Activated CD4-positive, alpha-beta T cell treated with anti-CD3 and anti-CD28 coated beads, Interleukin-2, amount 10 ng/mL, durations not matched to agents 7 days and 5 days (primary cell): ENCODE measurements around the gene LRRC3. TPM values are rescaled to one million over a fixed set of nuclear protein-coding genes. Genes with fewer than 3 reads are reported as not detected.
"Not testable (repeated sequence)": the region's sequence is repeated elsewhere in the genome, so short reads cannot be mapped to it uniquely, and the experiment has no call there.

Source experiments
- CTCF ChIA-PET: fragments of 350-600 bp; sonication (Branson Sonifier 250); formaldehyde crosslinking; loops from one replicate; lab custom pipeline; 2021; ENCODE audit warnings: antibody characterized with exemption; lab: Charles Lee
- POLR2A ChIA-PET: fragments of 350-600 bp; sonication (Branson Sonifier 250); formaldehyde crosslinking; loops from one replicate; lab custom pipeline; 2021; ENCODE audit warnings: antibody characterized with exemption; lab: Charles Lee
- DNase-seq: peaks from one replicate; pipeline ENCODE4 v3.0.0-alpha.2; 2020
- H3K27ac Mint-ChIP-seq: one replicate; pipeline ENCODE4 v1.8.0; 2021; ENCODE audit warnings: mild to moderate bottlenecking, moderate library complexity, mixed read lengths
- H3K27me3 Mint-ChIP-seq: one replicate; pipeline ENCODE4 v1.8.0; 2021; ENCODE audit warnings: mixed read lengths
- H3K36me3 Mint-ChIP-seq: one replicate; pipeline ENCODE4 v1.8.0; 2021; ENCODE audit warnings: low read depth, mixed read lengths
- H3K4me1 Mint-ChIP-seq: one replicate; pipeline ENCODE4 v1.8.0; 2021; ENCODE audit warnings: mixed read lengths
- H3K4me3 Mint-ChIP-seq: one replicate; pipeline ENCODE4 v1.8.0; 2021; ENCODE audit warnings: mild to moderate bottlenecking, moderate library complexity, mixed read lengths
- H3K9me3 Mint-ChIP-seq: one replicate; pipeline ENCODE4 v1.8.0; 2021; ENCODE audit warnings: mixed read lengths
- total RNA-seq, 2 experiments: library from RNA; stranded (reverse); gene quantifications; one replicate each; pipeline ENCODE4 v1.2.3, GENCODE V29; 2021

LRRC3 gene
- 1 to 10 TPM; 5.0 to 5.1 TPM for total RNA-seq

GRCh38 chr21:44454747-44455523 is at the start of gene LRRC3:
LRRC3 (plus strand) TSS chr21:44455510; CDS start chr21:44456645, 1,135 bp downstream.
- H3K36me3 Mint-ChIP-seq, result no peaks in the 10 kb centered on the region
- H3K27me3 Mint-ChIP-seq, result peaks cover 31% of the 10 kb centered on the region
- CTCF ChIA-PET, result no interaction called here
- POLR2A ChIA-PET, result interaction anchor here (0.5 kb wide), 1 partner anchor 8 kb away, joined by 3 read pairs; no protein-coding TSS in a partner anchor
- H3K4me1 Mint-ChIP-seq, result peaks cover 14% of the 10 kb centered on the region
- H3K9me3 Mint-ChIP-seq, result peaks cover 10% of the 10 kb centered on the region
- DNase-seq, result peak; percentile 89
- H3K4me3 Mint-ChIP-seq, result peak within 1 kb of the TSS; percentile 77
- H3K27ac Mint-ChIP-seq, result peak within 1 kb of the TSS; percentile 62

GRCh38 chr21:44405948-44406872 is 49.1 kb upstream of the LRRC3 start:
- Mint-ChIP-seq H3K4me1 (peaks cover 4% of the 10 kb centered on the region), H3K27me3 (no peaks in the 10 kb centered on the region), H3K9me3 (peaks cover 12% of the 10 kb centered on the region), H3K4me3 (no peak overlapping the region), H3K27ac (no peak overlapping the region), H3K36me3 (peaks cover 29% of the 10 kb centered on the region)
- ChIA-PET POLR2A (no interaction called here), CTCF (no interaction called here)
- no peak for DNase-seq

GRCh38 chr21:44406953-44407352 is 48.4 kb upstream of the LRRC3 start:
- Mint-ChIP-seq H3K4me1 (peaks cover 4% of the 10 kb centered on the region), H3K27me3 (no peaks in the 10 kb centered on the region)
- CTCF ChIA-PET, result no interaction called here

GRCh38 chr21:44407493-44407892 is 47.8 kb upstream of the LRRC3 start:
- Mint-ChIP-seq H3K4me1 (peaks cover 4% of the 10 kb centered on the region), H3K27ac (peak overlapping the region; percentile 36), H3K36me3 (peaks cover 31% of the 10 kb centered on the region), H3K4me3 (no peak overlapping the region), H3K9me3 (peaks cover 12% of the 10 kb centered on the region), H3K27me3 (no peaks in the 10 kb centered on the region)
- DNase-seq, result no peak
- ChIA-PET POLR2A (no interaction called here), CTCF (no interaction called here)

More at GRCh38 chr21:44406953-44407352, 48.4 kb upstream of the LRRC3 start:
- H3K4me3 Mint-ChIP-seq, result no peak overlapping the region
- H3K36me3 Mint-ChIP-seq, result peaks cover 29% of the 10 kb centered on the region
- H3K27ac Mint-ChIP-seq, result peak overlapping the region; percentile 85
- POLR2A ChIA-PET, result no interaction called here
- no peak for DNase-seq
- H3K9me3 Mint-ChIP-seq, result peaks cover 12% of the 10 kb centered on the region

GRCh38 chr21:44408226-44408625 is 47.1 kb upstream of the LRRC3 start:
- POLR2A ChIA-PET, result no interaction called here
- CTCF ChIA-PET, result interaction anchor here (0.6 kb wide), 2 partner anchors 37 to 544 kb away, joined by 3 read pairs; no protein-coding TSS in a partner anchor
- peaks cover 4% of the 10 kb centered on the region for H3K4me1 Mint-ChIP-seq
- H3K27me3 Mint-ChIP-seq, result no peaks in the 10 kb centered on the region
- H3K4me3 Mint-ChIP-seq, result no peak overlapping the region
- DNase-seq, result no peak
- peaks cover 12% of the 10 kb centered on the region for H3K9me3 Mint-ChIP-seq
- peak overlapping the region; percentile 50 for H3K27ac Mint-ChIP-seq
- peaks cover 31% of the 10 kb centered on the region for H3K36me3 Mint-ChIP-seq

GRCh38 chr21:44413566-44414290 is 41.6 kb upstream of the LRRC3 start:
- Mint-ChIP-seq H3K4me3 (no peak overlapping the region), H3K4me1 (no peaks in the 10 kb centered on the region), H3K9me3 (peaks cover 6% of the 10 kb centered on the region), H3K27me3 (no peaks in the 10 kb centered on the region), H3K36me3 (peaks cover 22% of the 10 kb centered on the region), H3K27ac (no peak overlapping the region)
- ChIA-PET POLR2A (no interaction called here), CTCF (no interaction called here)
- DNase-seq, result no peak

GRCh38 chr21:44414291-44415072 is 40.8 kb upstream of the LRRC3 start:
- CTCF ChIA-PET, result no interaction called here
- DNase-seq, result no peak
- Mint-ChIP-seq H3K9me3 (peaks cover 4% of the 10 kb centered on the region), H3K4me1 (no peaks in the 10 kb centered on the region), H3K27me3 (no peaks in the 10 kb centered on the region), H3K36me3 (peaks cover 25% of the 10 kb centered on the region), H3K27ac (no peak overlapping the region), H3K4me3 (no peak overlapping the region)
- POLR2A ChIA-PET, result no interaction called here

- POLR2A ChIA-PET, result no interaction called here
- Mint-ChIP-seq H3K36me3 (peaks cover 29% of the 10 kb centered on the region), H3K4me3 (no peak overlapping the region), H3K27ac (no peak overlapping the region), H3K9me3 (peaks cover 7% of the 10 kb centered on the region), H3K27me3 (no peaks in the 10 kb centered on the region), H3K4me1 (no peaks in the 10 kb centered on the region)
- CTCF ChIA-PET, result no interaction called here
- DNase-seq, result no peak
Observed at GRCh38 chr21:44415073-44416025, 40.0 kb upstream of the LRRC3 start.

GRCh38 chr21:44416193-44416592 is 39.1 kb upstream of the LRRC3 start:
- CTCF ChIA-PET, result no interaction called here
- no peak overlapping the region for H3K27ac Mint-ChIP-seq
- no peaks in the 10 kb centered on the region for H3K4me1 Mint-ChIP-seq
- no peak overlapping the region for H3K4me3 Mint-ChIP-seq
- H3K36me3 Mint-ChIP-seq, result peaks cover 27% of the 10 kb centered on the region
- DNase-seq, result no peak
- POLR2A ChIA-PET, result no interaction called here
- H3K9me3 Mint-ChIP-seq, result peaks cover 7% of the 10 kb centered on the region
- no peaks in the 10 kb centered on the region for H3K27me3 Mint-ChIP-seq

- H3K4me1 Mint-ChIP-seq, DNase-seq, H3K4me3 Mint-ChIP-seq, H3K9me3 Mint-ChIP-seq, H3K27ac Mint-ChIP-seq, H3K27me3 Mint-ChIP-seq, CTCF ChIA-PET: not testable (repeated sequence)
- peaks cover 25% of the 10 kb centered on the region for H3K36me3 Mint-ChIP-seq
- POLR2A ChIA-PET, result interaction anchor here (0.6 kb wide), 1 partner anchor 269 kb away, joined by 3 read pairs; no protein-coding TSS in a partner anchor
Observed at GRCh38 chr21:44417621-44418107, 37.6 kb upstream of the LRRC3 start.
